Measurements from ENCODE around the gene B3GNT4.
"Not testable (repeated sequence)": the region's sequence is repeated elsewhere in the genome, so short reads cannot be mapped to it uniquely, and the experiment has no call there.

B3GNT4 gene

GRCh38 chr12:122176473-122176872, 27.0 kb upstream of the B3GNT4 start:
- not testable (repeated sequence) for DNase-seq (ENCODE audit: low spot score in 2 of 2); H3K36me3 Mint-ChIP-seq; H3K9me3 Mint-ChIP-seq; H3K4me3 Mint-ChIP-seq; H3K4me1 Mint-ChIP-seq; ATAC-seq (ENCODE audit: low read depth); H3K27ac Mint-ChIP-seq
- peaks cover 22% of the 10 kb centered on the region for H3K27me3 Mint-ChIP-seq

GRCh38 chr12:122182887-122183587, 20.5 kb upstream of the B3GNT4 start, which contains the start of gene LRRC43:
TSS of gene LRRC43 (plus strand) at chr12:122183123. CDS start at chr12:122183145, 22 bp downstream.
- Mint-ChIP-seq H3K27ac (no peak within 1 kb of the TSS), H3K9me3 (no peaks in the 10 kb centered on the region), H3K4me3 (peak within 1 kb of the TSS; percentile 78), H3K4me1 (peaks cover 12% of the 10 kb centered on the region), H3K36me3 (peaks cover 2% of the 10 kb centered on the region), H3K27me3 (peaks cover 16% of the 10 kb centered on the region)
- ATAC-seq (ENCODE audit: low read depth) (peak; percentile 72), DNase-seq (ENCODE audit: low spot score in 2 of 2) (peak in 1 of 2 donors; percentile 49)

- no peak overlapping the region for H3K27ac Mint-ChIP-seq
- ATAC-seq (ENCODE audit: low read depth) (no peak), DNase-seq (ENCODE audit: low spot score in 2 of 2) (no peak)
- no peaks in the 10 kb centered on the region for H3K36me3 Mint-ChIP-seq
- H3K4me1 Mint-ChIP-seq = peaks cover 12% of the 10 kb centered on the region
- H3K27me3 Mint-ChIP-seq = peaks cover 13% of the 10 kb centered on the region
- no peaks in the 10 kb centered on the region for H3K9me3 Mint-ChIP-seq
- peak overlapping the region; percentile 78 for H3K4me3 Mint-ChIP-seq
These were observed 19.9 kb upstream of the B3GNT4 start for GRCh38 chr12:122183588-122183940.

GRCh38 chr12:122184517-122184916, 19.0 kb upstream of the B3GNT4 start:
- Mint-ChIP-seq H3K9me3 (no peaks in the 10 kb centered on the region), H3K4me3 (peak overlapping the region; percentile 63), H3K27ac (peak overlapping the region; percentile 6), H3K4me1 (peaks cover 12% of the 10 kb centered on the region), H3K27me3 (peaks cover 8% of the 10 kb centered on the region), H3K36me3 (no peaks in the 10 kb centered on the region)
- DNase-seq (ENCODE audit: low spot score in 2 of 2) = no peak
- ATAC-seq (ENCODE audit: low read depth) = peak; percentile 55

GRCh38 chr12:122185079-122185478, 18.4 kb upstream of the B3GNT4 start:
- no peaks in the 10 kb centered on the region for H3K9me3 Mint-ChIP-seq
- no peaks in the 10 kb centered on the region for H3K36me3 Mint-ChIP-seq
- H3K4me1 Mint-ChIP-seq = peaks cover 12% of the 10 kb centered on the region
- DNase-seq (ENCODE audit: low spot score in 2 of 2) (no peak), ATAC-seq (ENCODE audit: low read depth) (no peak)
- H3K4me3 Mint-ChIP-seq = peak overlapping the region; percentile 58
- peak overlapping the region; percentile 6 for H3K27ac Mint-ChIP-seq
- peaks cover 6% of the 10 kb centered on the region for H3K27me3 Mint-ChIP-seq

GRCh38 chr12:122185494-122186082, 17.9 kb upstream of the B3GNT4 start:
- no peak for ATAC-seq (ENCODE audit: low read depth)
- Mint-ChIP-seq H3K27ac (no peak overlapping the region), H3K27me3 (peaks cover 7% of the 10 kb centered on the region), H3K4me1 (peaks cover 12% of the 10 kb centered on the region), H3K4me3 (no peak overlapping the region), H3K9me3 (no peaks in the 10 kb centered on the region), H3K36me3 (no peaks in the 10 kb centered on the region)
- DNase-seq (ENCODE audit: low spot score in 2 of 2) = no peak

- H3K4me1 Mint-ChIP-seq = peaks cover 12% of the 10 kb centered on the region
- no peak overlapping the region for H3K27ac Mint-ChIP-seq
- peaks cover 6% of the 10 kb centered on the region for H3K27me3 Mint-ChIP-seq
- DNase-seq (ENCODE audit: low spot score in 2 of 2) = no peak
- H3K4me3 Mint-ChIP-seq = no peak overlapping the region
- no peak for ATAC-seq (ENCODE audit: low read depth)
- no peaks in the 10 kb centered on the region for H3K36me3 Mint-ChIP-seq
- no peaks in the 10 kb centered on the region for H3K9me3 Mint-ChIP-seq
These were observed 16.0 kb upstream of the B3GNT4 start for GRCh38 chr12:122187466-122187865.

GRCh38 chr12:122189626-122190475, 13.7 kb upstream of the B3GNT4 start:
- no peak for ATAC-seq (ENCODE audit: low read depth)
- H3K27me3 Mint-ChIP-seq = peaks cover 6% of the 10 kb centered on the region

GRCh38 chr12:122190842-122191668, 12.5 kb upstream of the B3GNT4 start:
- no peaks in the 10 kb centered on the region for H3K4me1 Mint-ChIP-seq
- H3K36me3 Mint-ChIP-seq = peaks cover 3% of the 10 kb centered on the region
- H3K4me3 Mint-ChIP-seq = no peak overlapping the region
- DNase-seq (ENCODE audit: low spot score in 2 of 2) (peak; percentile 63 to 65), ATAC-seq (ENCODE audit: low read depth) (peak; percentile 93)
- H3K27ac Mint-ChIP-seq = no peak overlapping the region
- peaks cover 6% of the 10 kb centered on the region for H3K27me3 Mint-ChIP-seq
- peaks cover 6% of the 10 kb centered on the region for H3K9me3 Mint-ChIP-seq

More at GRCh38 chr12:122189626-122190475, 13.7 kb upstream of the B3GNT4 start:
- no peak overlapping the region for H3K27ac Mint-ChIP-seq
- H3K9me3 Mint-ChIP-seq = peaks cover under 1% of the 10 kb centered on the region
- H3K4me1 Mint-ChIP-seq = peaks cover under 1% of the 10 kb centered on the region
- H3K36me3 Mint-ChIP-seq = no peaks in the 10 kb centered on the region
- DNase-seq (ENCODE audit: low spot score in 2 of 2) = no peak
- no peak overlapping the region for H3K4me3 Mint-ChIP-seq

- Mint-ChIP-seq H3K27ac (no peak overlapping the region), H3K4me1 (no peaks in the 10 kb centered on the region), H3K4me3 (no peak overlapping the region), H3K9me3 (peaks cover 6% of the 10 kb centered on the region), H3K36me3 (peaks cover 3% of the 10 kb centered on the region), H3K27me3 (peaks cover 10% of the 10 kb centered on the region)
- no peak for ATAC-seq (ENCODE audit: low read depth)
- DNase-seq (ENCODE audit: low spot score in 2 of 2) = no peak
These were observed 11.1 kb upstream of the B3GNT4 start for GRCh38 chr12:122192441-122192840.

- Mint-ChIP-seq H3K9me3 (peaks cover 6% of the 10 kb centered on the region), H3K36me3 (peaks cover 3% of the 10 kb centered on the region), H3K27me3 (peaks cover 15% of the 10 kb centered on the region), H3K4me3 (no peak overlapping the region), H3K27ac (no peak overlapping the region), H3K4me1 (no peaks in the 10 kb centered on the region)
- ATAC-seq (ENCODE audit: low read depth) = no peak
- no peak for DNase-seq (ENCODE audit: low spot score in 2 of 2)
These were observed 8.7 kb upstream of the B3GNT4 start for GRCh38 chr12:122194804-122195203.

GRCh38 chr12:122195405-122195804, 8.1 kb upstream of the B3GNT4 start:
- Mint-ChIP-seq H3K27ac (no peak overlapping the region), H3K36me3 (peaks cover 3% of the 10 kb centered on the region), H3K27me3 (peaks cover 19% of the 10 kb centered on the region), H3K9me3 (peaks cover 6% of the 10 kb centered on the region), H3K4me3 (no peak overlapping the region), H3K4me1 (no peaks in the 10 kb centered on the region)
- DNase-seq (ENCODE audit: low spot score in 2 of 2) (no peak), ATAC-seq (ENCODE audit: low read depth) (no peak)

- Mint-ChIP-seq H3K27ac (no peak overlapping the region), H3K4me3 (no peak overlapping the region), H3K9me3 (peaks cover 6% of the 10 kb centered on the region), H3K36me3 (peaks cover 3% of the 10 kb centered on the region), H3K4me1 (no peaks in the 10 kb centered on the region), H3K27me3 (peaks cover 18% of the 10 kb centered on the region)
- DNase-seq (ENCODE audit: low spot score in 2 of 2) (no peak), ATAC-seq (ENCODE audit: low read depth) (no peak)
These were observed 5.9 kb upstream of the B3GNT4 start for GRCh38 chr12:122197612-122197966.

Measured in memory B cell (primary cell).